Dedifferentiated amniotic fluid mesenchymal stem cell (primary cell): ENCODE data around the gene SINHCAF.
"Not testable (repeated sequence)": the region's sequence is repeated elsewhere in the genome, so short reads cannot be mapped to it uniquely, and the experiment has no call there.

Experiments
- DNase-seq: peaks from one replicate; pipeline ENCODE4 v3.0.0-alpha.2; 2016; ENCODE audit errors: extremely low spot score

SINHCAF gene, protein sequence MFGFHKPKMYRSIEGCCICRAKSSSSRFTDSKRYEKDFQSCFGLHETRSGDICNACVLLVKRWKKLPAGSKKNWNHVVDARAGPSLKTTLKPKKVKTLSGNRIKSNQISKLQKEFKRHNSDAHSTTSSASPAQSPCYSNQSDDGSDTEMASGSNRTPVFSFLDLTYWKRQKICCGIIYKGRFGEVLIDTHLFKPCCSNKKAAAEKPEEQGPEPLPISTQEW

DNA sequence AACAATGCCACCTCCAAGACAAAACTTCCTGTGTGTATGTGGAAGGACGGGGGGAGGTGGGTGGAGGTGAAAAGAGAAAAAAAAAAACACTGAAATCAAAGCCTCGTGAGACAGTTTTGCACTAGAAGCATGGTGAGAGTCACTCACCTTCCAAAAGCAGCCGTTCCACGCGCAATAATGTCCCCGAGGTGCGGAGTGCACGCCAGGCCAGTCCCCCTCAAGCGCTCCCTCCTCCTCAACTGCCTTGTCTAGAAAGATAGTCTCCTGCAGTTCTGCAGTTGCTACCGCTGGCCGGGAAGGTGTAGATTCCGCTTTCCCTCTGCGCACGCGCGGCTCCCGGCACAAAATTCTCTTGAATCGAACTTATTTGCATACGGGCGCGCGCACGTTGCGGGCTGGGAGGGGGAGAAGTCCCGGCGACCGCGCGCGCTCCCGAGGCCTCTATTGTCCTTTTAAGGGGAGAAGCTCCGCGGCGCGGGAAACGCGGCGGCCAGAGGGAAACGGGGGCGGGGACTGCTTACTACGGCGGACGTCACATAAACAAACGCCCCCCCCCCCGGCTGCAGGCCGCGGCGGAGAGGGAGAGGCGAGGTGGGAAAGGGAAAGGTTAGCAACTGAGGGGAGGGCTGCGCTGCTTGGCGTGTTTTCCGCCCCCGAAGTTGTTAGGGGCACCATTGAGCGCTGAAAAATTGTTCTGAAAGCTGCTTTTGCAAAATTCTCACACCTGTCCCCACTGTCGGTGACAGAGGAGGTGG lies at the start of gene SINHCAF:
TSS of gene SINHCAF (minus strand) at position 274 of the 755 bp plus-strand sequence. CDS start 27,946 bp downstream, outside the sequence.
- DNase-seq = peak; percentile 96

DNA sequence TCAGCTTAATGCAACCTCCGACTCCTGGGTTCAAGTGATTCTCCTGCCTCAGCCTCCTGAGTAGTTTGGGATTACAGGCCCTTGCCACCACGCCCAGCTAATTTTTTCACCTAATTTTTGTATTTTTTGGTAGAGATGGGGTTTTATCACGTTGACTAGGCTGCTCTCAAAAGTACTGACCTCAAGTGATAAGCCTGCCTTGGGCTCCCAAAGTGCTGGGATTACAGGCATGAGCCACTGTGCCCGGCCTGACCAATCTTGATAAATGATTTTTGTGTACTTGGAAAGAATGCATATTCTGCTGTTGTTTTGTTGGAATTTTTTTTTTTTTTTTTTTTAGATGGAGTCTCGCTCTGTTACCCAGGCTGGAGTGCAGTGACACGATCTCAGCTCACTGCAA lies 49.5 kb upstream of the SINHCAF start:
- DNase-seq = not testable (repeated sequence)

GRCh38 chr12:31371256-31371620 lies 45.3 kb upstream of the SINHCAF start:
- no peak for DNase-seq

GRCh38 chr12:31370531-31371255 lies 44.7 kb upstream of the SINHCAF start:
- no peak for DNase-seq

DNA sequence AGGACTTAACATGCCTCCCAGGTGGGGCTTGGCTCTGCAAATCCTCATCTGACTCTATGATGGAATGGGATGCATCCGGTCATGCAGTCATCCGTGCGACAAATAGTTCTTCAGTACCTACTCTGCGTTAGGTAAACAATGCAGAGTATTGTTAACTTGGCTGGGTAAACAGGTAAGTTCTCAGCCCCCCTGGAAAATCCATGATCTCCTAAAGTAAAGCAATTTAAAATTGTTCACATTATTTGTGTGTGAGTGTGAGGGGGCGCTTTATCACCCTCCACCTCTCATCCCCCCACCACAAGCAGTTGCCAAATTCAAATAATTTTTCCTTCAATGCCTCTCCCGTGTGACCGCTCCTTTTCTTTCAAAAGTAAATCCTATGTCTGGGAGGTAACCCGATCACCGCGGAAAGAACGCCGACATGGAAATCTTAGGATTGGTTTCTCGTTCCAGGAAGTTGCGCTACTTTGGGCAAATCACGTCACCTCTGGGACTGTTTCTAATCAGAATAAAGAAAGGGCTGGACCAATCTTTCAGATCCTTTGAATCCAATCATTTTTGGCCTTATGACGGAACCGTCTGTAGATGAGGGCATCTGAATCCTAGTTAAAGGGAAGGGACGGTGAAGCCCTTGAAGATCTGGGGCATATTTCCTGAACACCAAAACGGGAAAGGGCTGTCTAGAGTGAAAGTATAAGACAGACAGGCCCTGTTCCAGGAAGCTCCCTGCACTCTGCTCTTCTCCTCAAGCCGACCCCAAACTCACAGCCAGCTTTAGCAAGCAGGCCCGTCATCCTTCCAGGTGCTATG lies 44.0 kb upstream of the SINHCAF start:
- no peak for DNase-seq

DNA sequence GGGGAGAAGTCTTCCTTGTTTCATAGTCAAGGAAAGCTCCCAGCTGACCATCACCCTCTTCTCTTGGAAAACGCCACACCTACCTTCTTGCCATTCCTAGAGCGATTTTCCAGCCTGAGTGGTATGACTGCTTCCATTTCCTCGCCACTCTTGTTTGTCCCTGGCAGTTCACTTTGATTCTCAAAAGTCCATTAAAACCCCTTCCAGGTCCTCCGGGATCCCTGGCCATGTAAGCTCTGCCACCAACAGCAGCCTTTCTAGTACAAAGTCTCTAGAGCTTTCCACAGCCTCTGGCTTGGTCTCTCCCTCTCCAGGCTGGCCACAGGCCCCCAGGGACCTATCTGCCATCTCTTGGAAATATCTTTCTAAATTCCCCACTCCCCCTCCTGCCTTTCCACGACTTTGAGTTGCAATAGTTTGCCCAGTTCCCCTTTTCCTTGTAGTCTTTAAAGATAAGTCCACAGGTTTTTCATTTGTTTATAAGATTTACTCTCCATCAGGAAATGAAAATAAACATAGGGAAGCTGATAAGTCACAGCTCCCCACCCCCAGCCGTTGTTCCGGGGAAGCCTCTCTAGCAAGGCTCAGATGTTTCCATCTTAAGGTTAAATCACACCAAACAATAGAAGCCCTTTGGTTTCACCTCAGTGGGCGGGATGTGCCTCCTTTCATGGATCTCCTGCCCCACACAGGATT lies 42.9 kb upstream of the SINHCAF start:
- DNase-seq = no peak

DNA sequence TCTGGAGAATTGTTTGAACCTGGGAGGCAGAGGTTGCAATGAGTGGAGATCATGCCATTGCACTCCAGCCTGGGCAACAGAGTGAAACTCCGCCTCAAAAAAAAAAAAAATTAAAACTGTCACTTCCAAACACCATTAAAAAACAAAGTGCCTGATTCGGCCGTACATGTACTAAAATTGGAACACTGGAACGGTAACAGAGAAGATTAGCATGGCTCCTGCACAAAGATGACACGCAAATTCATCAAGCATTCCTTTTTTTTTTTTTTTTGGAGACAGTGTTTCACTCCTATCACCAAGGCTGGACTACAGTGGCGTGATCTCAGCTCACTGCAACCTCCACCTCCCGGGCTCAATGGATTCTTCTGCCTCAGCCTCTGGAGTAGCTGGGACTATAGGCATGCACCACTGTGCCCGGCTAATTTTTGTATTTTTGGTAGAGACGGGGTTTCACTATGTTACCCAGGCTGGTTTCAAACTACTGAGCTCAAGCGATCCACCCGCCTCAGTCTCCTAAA lies 40.2 kb upstream of the SINHCAF start:
- no peak for DNase-seq

DNA sequence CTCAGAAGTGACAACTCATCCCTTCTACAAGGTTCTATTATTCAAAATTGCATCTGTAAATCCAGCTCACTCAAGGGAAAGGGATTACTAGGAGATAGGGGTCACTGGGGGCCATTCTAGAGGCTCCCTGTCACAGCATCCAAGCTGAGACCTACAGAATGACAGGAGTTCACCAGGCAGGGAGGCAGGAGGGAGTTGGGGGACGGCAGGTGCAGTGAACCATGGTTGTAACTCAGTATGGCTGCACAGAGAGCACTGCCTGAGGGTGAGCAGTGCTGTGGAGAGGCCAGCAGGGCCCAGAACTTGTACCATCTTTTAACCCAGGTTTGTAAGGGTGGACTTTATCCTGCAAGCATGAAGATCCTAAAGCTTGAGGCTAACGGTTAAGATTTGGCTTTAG lies 37.9 kb upstream of the SINHCAF start:
- no peak for DNase-seq

DNA sequence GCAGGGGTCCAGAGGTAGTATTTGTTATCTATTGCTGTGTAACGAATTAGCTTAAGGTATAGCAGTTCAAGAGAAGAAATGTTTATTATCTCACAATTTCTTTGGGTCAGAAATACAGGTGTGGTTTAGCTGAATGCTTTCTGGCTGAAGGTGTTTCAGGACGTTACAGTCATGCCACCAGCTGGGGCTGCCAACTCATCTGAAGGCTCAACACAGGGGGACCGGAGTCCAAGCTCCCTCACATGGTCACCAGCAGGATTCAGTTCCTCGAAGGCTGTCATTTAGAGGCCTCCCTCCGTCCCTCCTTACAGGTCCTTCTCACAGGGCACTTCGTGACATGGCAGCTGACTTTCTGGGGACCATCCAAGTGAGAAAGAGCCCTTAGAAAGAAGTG lies 37.5 kb upstream of the SINHCAF start:
- DNase-seq = no peak

- DNase-seq = no peak
These were observed 36.9 kb upstream of the SINHCAF start for GRCh38 chr12:31362759-31363415.

DNA sequence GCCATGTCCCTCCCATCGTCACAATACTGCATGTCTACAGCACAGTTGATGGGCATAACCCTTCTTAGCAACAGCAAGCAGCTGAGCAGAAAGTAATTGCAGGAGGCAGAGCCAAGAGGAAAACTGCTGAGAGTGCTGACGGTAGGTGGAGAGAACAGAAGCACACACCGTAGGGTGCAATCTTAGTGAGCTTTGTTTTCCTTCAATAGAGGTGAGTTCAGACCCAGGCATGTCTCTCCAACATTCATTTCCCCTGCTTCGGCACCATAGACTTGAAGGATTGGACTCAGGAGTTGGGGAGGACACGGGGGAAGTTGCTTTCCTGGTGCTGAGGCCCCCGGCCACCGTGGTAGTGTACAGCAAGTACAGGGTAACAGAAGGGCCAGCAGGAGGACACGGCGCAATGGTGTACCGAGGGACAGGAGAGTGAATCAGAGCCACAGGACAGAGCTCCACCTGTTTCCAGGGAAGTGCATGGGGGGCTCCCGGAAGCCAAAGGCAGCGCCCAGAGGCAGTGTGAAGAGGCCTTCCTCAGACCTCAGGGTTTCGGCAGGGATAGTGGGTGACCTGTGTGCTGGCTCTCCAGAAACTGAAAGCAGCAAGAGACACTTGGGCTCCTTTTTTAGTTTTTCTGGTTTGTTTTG lies 36.3 kb upstream of the SINHCAF start:
- no peak for DNase-seq

- DNase-seq = no peak
These were observed 35.8 kb upstream of the SINHCAF start for GRCh38 chr12:31361730-31362114.

- DNase-seq = no peak
These were observed 29.8 kb upstream of the SINHCAF start for GRCh38 chr12:31355747-31356107.

DNA sequence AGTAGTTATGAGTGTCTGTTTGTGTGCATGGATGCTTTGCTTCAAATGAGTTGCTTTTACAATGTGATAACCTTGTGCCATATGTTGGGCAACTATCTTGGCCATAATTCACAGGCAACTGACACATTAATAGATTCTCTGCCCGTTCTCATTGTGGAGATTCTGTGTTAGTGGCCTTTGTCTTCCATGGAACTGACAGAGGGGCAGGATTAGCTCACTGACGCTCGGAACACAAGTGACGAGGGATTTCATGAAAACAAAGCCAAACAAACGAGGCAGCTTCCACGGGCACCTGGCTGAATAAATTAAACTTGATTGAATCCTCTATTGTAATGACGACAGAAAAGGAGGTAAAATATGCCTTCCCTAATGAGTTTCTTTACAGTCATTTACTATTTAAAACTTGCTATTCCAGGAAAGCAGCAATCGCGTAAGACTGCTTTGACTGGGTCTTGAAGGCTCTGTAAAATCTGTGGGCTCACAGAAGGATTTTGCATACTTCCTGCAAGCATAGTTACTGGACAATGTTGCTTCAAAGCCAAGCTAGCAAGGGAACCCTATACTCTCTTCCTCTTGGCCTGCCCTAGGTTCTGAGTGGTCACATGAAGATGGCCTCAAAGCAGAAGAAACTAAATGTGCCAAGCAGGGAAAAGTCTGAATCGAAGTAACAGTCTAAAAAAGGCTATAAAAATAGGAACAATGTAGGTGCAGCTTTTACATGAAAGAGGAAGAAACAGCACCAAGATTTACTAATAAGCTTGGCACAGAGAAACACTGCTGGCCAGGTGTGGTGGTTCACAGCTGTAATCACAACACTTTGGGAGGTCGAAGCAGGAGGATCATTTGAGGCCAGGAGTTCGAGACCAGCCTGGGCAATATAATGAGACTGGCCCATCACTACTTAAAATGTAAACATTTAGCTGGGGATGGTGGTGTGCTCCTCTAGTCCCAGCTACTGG lies 28.1 kb upstream of the SINHCAF start:
- no peak for DNase-seq

- no peak for DNase-seq
These were observed 20.3 kb upstream of the SINHCAF start for GRCh38 chr12:31346267-31346666.

DNA sequence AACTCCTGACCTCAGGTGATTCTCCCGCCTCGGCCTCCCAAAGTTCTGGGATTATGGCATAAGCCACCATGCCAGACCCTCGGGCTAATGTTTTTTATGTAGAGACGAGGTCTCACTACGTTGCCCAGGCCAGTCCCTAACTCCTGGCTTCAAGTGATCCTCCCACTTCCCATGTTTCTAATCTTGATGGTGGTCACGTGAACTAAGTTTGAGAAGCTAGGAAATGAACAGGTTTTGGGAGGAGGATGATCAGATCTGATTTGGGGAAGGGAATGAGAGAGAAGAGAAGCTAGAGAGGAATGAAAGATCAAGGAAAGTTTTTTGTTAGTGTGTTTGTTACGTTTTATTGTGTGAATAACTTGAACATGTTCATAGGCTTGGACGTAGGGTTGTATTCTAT lies 17.2 kb upstream of the SINHCAF start:
- no peak for DNase-seq

GRCh38 chr12:31342286-31342685 lies 16.3 kb upstream of the SINHCAF start:
- DNase-seq = no peak

- no peak for DNase-seq
These were observed 14.1 kb upstream of the SINHCAF start for GRCh38 chr12:31339831-31340622.
